CD4-positive, alpha-beta T cell treated with Interleukin-15 for 4 hours (primary cell): ENCODE measurements around the gene LHX6.

Experiments used
- DNase-seq: peaks from one replicate; pipeline ENCODE4 v3.0.0-alpha.2; 2020; ENCODE audit warnings: low spot score

LHX6 gene

DNA sequence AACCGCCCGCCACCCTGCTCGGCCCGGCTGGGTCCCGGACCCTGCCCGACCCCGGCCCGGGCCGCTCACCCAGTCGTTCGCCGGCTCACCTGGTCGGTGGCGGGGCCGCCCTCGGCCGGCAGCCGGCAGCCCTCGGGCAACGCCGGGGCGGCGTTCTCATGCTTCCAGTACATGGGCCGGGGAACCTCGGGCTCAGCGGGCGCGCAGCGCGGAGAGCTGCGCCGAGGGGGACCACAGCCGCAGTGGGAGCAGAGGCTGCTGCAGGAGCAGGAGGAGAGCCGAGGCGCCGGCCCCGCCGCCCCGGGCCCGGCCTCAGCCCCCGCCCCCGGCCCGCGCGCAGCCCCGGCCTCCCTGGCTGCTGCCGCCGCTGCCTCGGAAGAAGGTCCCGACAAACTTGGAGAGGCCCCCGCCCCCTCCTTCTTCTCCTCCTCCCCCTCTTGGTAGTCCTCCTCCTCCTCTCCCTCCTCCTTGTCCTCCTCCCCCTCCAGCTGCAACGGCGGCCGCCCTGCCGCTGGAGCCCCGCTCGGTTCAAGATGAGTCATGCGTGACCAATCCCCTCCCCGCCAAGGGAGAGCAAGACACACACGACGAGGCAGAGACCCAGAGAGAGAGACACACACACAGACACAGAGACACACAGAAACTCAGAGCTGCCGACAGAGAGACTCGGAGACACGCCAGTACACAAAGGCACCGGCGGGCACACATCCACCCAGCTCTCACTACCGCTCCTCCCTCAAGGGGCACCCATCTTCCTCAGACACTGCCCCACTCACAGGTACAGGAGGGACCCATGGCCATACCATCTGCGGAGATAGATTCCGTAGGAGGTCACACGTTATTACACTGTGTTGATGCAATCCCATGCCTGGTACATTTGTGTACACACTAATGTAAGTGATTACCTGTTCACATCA is at the start of gene LHX6:
Gene LHX6 (minus strand): TSS at position 390 of the 917 bp plus-strand sequence. CDS start 217 bp downstream, at position 173.
- no peak for DNase-seq

DNA sequence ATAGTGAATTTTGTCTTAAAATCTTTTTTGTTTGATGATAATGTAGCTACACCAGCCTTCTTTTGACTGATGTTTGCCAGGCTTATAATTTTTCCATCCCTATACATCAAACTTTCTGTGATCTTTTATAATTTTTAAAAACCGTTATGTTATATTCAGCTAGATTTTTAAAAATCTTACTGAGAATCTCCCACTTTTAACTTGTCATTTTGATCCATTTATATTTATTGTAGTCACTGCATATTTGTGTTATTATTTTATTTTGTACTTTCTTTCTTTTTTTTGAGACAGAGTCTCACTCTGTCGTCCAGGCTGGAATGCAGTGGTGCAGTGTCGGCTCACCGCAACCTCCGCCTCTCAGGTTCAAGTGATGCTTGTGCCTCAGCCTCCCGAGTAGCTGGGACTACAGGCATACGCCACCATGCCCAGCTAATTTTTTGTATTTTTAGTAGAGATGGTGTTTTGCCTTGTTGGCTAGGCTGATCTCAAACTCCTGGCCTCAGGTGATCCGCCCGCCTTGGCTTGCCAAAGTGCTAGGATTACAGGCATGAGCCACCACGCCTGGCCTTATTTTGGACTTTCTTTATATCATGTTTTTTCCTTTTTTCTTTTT is 48.6 kb upstream of the LHX6 start:
- no peak for DNase-seq

- DNase-seq = no peak
Measured at GRCh38 chr9:122276096-122276495, 47.3 kb upstream of the LHX6 start.

GRCh38 chr9:122274055-122274454 is 45.3 kb upstream of the LHX6 start:
- DNase-seq = no peak

DNA sequence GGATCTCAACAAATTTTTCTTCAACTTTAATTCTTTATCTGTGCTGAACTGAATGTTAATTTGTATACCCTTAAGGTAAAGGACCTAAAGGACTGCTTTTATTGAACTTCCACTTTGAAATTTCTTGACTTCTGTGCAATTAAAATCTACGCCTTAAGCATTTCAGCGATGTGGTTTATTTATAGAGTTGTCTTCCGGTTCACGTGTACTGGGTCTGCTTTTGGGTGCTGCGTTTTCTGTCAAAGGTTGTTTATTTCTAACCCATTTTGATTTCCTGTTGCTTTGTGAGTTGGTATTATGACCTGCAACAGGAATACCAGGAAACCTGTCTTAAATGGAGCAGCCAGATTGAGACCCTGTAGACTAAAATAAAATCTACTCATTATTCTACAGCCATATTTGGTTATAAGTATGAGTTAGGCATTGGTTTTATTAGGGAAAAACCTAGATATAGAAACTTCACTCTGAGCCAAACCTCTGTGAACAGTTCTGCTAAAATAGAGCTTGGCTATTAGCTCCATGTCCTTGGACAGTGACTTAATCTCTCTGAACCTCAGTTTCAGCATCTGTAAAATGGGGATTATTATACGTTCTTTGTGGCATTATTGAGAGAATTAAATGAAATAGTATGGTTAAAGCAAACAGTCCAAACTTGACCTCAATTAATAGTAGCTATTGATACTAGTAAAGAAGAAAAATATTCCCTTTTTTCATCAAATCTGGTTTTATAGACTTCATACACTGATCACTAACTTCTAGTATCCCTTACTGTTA is 39.5 kb upstream of the LHX6 start:
- no peak for DNase-seq

DNA sequence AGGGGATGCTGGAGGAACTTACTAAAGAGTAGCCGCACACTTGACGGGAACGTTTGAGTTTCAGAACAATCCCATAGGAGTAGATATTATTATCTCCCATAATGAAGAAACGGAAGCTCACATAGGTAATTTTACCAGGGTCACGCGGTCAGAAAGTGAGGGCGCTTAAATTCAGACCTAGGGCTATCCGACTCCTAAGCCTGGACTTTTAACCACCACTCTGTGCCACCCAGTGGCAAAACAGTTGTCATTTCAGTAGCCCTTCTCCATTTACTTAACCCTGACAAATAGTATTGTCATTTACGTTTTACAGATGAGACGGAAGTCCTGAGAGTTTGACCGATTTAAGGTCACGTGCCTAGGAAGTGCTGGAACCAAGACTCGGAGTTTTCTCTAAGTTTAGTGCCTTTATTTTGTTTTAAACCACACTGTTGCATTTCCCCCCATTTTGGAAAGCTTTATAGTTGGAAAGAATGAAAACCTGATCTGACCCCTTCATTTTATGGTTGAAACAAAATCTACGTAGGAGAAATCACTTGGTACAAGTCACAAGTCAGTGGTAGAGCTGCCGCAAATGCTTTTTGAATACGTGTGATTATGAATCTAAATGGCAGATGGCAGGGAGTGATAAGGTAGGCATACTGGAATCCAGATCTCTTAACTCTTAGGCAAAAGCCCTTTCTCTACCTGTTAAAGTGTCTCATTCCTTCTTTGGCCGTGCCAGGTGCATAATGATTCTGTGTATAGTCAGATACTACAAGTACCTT is 36.6 kb upstream of the LHX6 start:
- DNase-seq = peak; percentile 34

DNA sequence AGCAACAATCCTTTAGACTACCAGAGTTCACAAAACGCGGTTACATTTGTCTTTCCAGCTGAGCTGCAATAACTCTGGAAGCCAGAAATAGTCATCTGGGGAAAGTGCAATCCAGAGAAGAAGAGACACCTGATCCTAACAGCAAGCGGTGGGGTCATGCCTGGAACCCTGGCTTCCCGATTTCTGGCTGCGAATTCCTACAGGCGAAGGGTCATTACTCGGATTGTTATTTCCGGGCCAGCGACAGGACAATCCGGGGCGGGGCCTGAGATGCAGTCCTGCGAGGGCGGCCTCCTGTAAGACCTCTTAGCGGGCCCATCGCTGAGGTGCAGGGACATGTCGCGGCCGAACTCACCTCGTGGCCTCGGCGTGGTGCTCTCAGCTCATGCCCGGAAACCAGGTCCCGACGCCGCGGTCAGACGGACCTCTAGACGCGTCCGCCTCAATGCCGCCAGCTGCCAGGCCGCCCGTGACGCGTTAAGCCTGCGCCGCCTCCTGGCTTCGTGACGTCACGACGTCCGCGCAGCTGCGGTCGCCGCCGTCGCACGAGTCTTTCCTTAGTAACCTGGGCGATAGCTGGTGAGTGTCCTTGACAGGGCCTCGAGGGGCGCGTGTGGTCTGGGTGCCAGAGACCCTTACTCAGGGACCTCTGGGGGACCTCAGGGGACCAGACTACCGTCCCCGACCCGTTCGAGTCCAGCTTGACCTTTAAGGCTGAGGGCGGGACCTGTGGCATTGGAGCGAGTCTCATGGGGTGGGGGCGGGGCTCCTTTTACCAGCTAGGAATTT is 35.8 kb upstream of the LHX6 start, which contains the start of the genes MRRF and RBM18:
Gene MRRF (plus strand): TSS at position 523 of the 789 bp plus-strand sequence. CDS start 6,010 bp downstream, outside the sequence.
Gene RBM18 (minus strand): TSS at position 481 of the 789 bp plus-strand sequence. CDS start 3,348 bp downstream, outside the sequence.
- DNase-seq = peak; percentile 82

DNA sequence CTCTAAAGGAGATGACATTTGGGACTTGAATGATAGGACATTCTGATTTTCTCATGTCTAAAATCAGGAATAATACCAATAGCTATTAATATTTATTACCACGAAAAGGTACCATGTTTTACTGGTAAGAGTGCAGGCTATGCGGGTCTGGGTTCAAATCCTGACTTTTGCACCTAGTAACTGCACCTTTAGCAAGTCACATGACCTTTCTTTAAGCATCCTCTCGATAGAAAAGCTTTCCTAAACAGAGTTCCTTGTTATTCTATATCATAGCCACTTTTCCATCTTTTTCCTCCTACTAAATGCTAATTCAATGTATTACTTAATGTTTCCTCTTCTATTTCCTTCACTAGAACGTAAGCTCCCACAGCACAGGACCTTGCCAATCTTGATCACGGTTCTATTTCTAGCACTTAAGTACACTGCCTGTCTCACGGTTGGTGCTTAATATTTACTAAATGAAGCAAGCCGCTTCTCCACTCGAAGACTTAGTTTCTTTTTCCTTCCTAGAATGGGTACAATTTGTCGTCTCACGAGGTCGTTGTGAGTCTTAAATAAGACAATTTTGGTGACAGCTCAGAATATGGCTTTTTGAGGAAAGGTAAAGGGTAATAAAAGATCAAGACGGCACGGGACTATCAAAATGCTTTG is 35.1 kb upstream of the LHX6 start:
- no peak for DNase-seq

DNA sequence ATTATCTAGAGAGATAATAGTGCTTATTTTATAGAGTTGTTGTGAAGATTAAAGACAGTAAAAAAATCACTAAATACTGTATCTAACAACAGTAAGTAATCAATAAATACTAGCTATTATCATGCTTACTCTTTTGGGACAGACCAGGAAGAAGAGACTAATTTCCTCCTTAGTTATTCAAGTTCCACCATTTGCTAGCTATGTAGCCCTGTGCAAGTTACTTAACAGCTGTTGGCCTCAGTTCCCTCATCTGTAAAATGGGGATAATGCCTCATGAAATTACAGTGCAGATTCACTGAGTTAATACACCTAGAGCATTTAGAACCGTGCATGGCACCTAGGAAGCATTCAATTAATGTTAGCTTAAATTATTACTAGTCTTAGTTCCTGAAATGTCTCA is 33.3 kb upstream of the LHX6 start:
- no peak for DNase-seq

GRCh38 chr9:122261469-122261881 is 32.7 kb upstream of the LHX6 start:
- no peak for DNase-seq

- DNase-seq = no peak
Measured at GRCh38 chr9:122258886-122259415, 30.2 kb upstream of the LHX6 start.

GRCh38 chr9:122256206-122256605 is 27.4 kb upstream of the LHX6 start:
- no peak for DNase-seq

DNA sequence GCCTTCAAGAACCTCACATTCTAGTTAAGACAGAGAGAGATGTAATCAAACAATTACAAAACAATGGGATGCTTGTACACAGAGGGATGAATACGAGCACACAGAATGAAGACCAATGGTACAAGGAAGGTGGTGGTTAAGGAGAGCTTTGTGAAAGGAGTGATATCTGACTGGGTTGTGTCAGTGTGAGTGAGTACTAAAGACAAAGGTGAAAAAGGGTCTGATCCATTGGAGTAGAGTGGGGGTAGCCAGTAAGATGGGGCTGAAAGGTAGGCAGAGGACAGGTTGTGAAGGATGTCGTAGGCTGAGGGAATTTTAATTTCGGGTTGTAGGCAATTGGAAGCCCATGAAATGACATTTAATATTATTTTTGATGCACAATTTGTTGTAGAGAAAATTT is 26.0 kb upstream of the LHX6 start:
- no peak for DNase-seq

DNA sequence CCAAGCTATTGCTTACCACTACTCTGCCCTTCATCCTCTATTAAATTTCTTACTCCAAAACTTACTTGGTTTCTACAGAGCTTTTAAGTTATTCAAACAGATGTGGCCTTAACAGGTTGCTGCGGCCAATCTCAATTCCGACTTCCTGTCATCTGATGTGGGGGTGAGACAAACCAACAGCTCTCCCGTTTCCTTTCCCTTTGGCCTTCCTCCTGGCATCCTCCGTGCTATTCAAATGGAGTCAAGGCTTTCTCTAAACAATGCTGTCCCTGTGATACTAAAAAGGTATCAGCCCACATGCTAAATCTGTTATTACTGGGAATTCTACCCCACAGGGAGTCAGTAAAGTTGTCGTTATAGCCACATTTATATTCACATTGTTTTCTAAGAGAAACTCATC is 24.0 kb upstream of the LHX6 start:
- no peak for DNase-seq

- no peak for DNase-seq
Measured at GRCh38 chr9:122251351-122251750, 22.6 kb upstream of the LHX6 start.

GRCh38 chr9:122248448-122248865 is 19.7 kb upstream of the LHX6 start:
- DNase-seq = no peak

DNA sequence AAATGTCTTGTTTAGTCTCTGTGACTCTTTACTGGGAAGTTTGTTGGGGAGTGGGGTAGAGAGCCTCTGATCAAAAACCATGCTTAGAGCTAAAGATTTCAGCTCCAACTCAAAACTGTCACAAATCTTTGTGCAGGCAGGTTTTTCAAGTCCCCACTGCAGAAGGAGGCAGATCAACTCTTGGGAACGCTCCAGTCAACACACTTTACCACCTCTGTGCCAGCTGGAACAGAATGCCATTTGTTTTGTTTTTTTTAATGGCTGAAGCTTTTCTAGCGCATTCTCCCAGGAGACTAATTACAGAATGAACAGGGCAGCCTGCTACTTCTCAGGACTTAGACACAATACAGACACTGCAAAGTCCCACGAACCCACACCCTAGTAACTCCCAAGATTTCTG is 17.9 kb upstream of the LHX6 start:
- no peak for DNase-seq

- DNase-seq = no peak
Measured at GRCh38 chr9:122244349-122244748, 15.6 kb upstream of the LHX6 start.

DNA sequence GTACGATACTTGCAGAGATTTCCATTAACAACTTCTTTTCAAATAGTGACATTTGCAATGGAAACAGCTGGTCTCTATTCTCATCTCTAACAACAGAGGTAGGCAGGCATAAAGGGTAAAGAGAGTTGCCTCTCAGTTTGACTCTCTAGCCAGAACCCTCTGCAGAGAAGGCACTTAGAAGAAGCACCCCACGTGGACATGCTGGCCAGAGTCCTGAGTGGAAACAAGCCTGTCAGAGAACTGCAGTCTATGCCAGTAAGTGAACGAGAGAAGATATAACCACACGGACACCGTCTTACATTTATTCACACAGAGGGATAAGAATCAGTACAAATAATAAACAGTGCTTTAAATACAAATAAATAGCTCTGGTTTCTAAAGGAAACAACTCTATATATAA is 11.0 kb upstream of the LHX6 start:
- DNase-seq = no peak

- DNase-seq = no peak
Measured at GRCh38 chr9:122236681-122237080, 7.9 kb upstream of the LHX6 start.
